H4 (cell line): Measurements from ENCODE around the gene PCGF2. TPM values are rescaled to one million over a fixed set of nuclear protein-coding genes. Genes with fewer than 3 reads are reported as not detected.

Experiments
- DNase-seq: peaks from one replicate; pipeline ENCODE4 v3.0.0-alpha.2; 2015; ENCODE audit warnings: low spot score
- total RNA-seq: library from RNA; depleted of rRNA; stranded (reverse); fragments of >200 nt; shearing (Covaris generic); gene quantifications from 2 replicates; pipeline ENCODE4 v1.2.3, GENCODE V29; 2014; rRNA removed

The PCGF2 gene
- total RNA-seq, 1 experiment from 2014 or later = 3.9 TPM

- DNase-seq = no peak
Observed at GRCh38 chr17:38703742-38704605, 44.2 kb downstream of the PCGF2 start.

- no peak for DNase-seq
Observed at GRCh38 chr17:38702916-38703741, 45.0 kb downstream of the PCGF2 start.

- peak; percentile 79 for DNase-seq
Observed at GRCh38 chr17:38702166-38702915, 45.8 kb downstream of the PCGF2 start.

GRCh38 chr17:38701504-38702165 is 46.5 kb downstream of the PCGF2 start:
- no peak for DNase-seq

- DNase-seq = no peak
Observed at GRCh38 chr17:38698760-38699159, 49.4 kb downstream of the PCGF2 start.

- DNase-seq = no peak
Observed at GRCh38 chr17:38697061-38697820, 50.9 kb downstream of the PCGF2 start.

- no peak for DNase-seq
Observed at GRCh38 chr17:38693700-38694329, 54.3 kb downstream of the PCGF2 start.

- DNase-seq = no peak
Observed at GRCh38 chr17:38691154-38691553, 57.0 kb downstream of the PCGF2 start.

GRCh38 chr17:38690386-38690785 is 57.8 kb downstream of the PCGF2 start:
- no peak for DNase-seq

GRCh38 chr17:38687286-38687685 is 60.9 kb downstream of the PCGF2 start:
- DNase-seq = no peak

GRCh38 chr17:38685491-38685890 is 62.6 kb downstream of the PCGF2 start:
- no peak for DNase-seq

Other genes with a start within 250 kb of the PCGF2 start
- gene SRCIN1, start 142.4 kb downstream of the PCGF2 start, total RNA-seq = 0.12 TPM in 1 of 2 replicates, not detected in the other
- gene EPOP, start 73.4 kb downstream of the PCGF2 start, total RNA-seq = 3.2 and 3.5 TPM in 2 replicates
- 7.8 and 13.6 TPM in 2 replicates for gene MLLT6, start 43.1 kb downstream of the PCGF2 start, total RNA-seq
- gene CISD3, start 18.0 kb downstream of the PCGF2 start, total RNA-seq = 2.3 and 6.7 TPM in 2 replicates
- 592 and 607 TPM in 2 replicates for gene PSMB3, start 4.4 kb upstream of the PCGF2 start, total RNA-seq
- 24.6 and 32.4 TPM in 2 replicates for gene PIP4K2B, start 51.2 kb upstream of the PCGF2 start, total RNA-seq
- gene CWC25, start 77.0 kb upstream of the PCGF2 start, total RNA-seq = 5.2 and 8.1 TPM in 2 replicates
- gene RPL23, start 105.4 kb upstream of the PCGF2 start, total RNA-seq = 1,542 and 1,557 TPM in 2 replicates
- gene LASP1, start 121.7 kb upstream of the PCGF2 start, total RNA-seq = 99.0 and 133 TPM in 2 replicates
- not detected in 2 replicates for gene FBXO47, start 219.1 kb upstream of the PCGF2 start, total RNA-seq